ENCODE results near the gene DDX41. TPM values are rescaled to one million over a fixed set of nuclear protein-coding genes. Genes with fewer than 3 reads are reported as not detected.
A peak's percentile ranks its signal among the peaks of the same experiment; 100 is the strongest.

DDX41 gene
- total and polyA plus RNA-seq, 2 of the 13 experiments (the other 11 are each of a cell fraction or from before 2014, with no cell fraction given): 62.8 to 105 TPM

DNA sequence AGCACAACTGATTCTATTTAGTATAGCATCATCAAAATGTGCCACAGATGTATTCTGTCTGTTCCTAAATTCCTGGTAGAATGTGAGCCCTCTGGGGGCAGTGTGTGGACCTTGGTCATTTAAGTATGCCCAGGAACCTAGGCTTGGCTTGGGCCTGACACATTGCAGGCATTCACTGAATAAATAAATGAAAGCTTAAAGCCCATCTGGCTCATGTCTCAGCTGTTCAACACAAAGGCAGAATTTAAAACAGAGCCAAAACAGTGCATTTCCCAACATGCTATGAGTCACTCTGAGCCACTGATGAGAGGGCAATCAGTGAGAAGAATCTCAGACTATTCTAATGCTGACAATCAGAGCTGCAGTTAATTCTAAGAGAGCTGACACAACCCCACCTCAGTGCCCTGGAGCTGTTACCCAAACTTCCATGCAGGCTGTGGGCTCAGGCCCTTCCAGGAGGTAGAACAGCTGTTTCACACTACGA is 29.5 kb upstream of the DDX41 start (continued):
- TF ChIP-seq, protein P1, sequence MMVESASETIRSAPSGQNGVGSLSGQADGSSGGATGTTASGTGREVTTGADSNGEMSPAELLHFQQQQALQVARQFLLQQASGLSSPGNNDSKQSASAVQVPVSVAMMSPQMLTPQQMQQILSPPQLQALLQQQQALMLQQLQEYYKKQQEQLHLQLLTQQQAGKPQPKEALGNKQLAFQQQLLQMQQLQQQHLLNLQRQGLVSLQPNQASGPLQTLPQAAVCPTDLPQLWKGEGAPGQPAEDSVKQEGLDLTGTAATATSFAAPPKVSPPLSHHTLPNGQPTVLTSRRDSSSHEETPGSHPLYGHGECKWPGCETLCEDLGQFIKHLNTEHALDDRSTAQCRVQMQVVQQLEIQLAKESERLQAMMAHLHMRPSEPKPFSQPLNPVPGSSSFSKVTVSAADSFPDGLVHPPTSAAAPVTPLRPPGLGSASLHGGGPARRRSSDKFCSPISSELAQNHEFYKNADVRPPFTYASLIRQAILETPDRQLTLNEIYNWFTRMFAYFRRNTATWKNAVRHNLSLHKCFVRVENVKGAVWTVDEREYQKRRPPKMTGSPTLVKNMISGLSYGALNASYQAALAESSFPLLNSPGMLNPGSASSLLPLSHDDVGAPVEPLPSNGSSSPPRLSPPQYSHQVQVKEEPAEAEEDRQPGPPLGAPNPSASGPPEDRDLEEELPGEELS (CRISPR knock-in tag; IDR thresholded peaks at IDR 0.05): 0 out of 2 replicates have a peak, but pooled peaks have one; percentile 27
- TF ChIP-seq RARA (CRISPR knock-in tag; IDR thresholded peaks at IDR 0.05) (0 out of 2 replicates have a peak, but pooled peaks have one; percentile 43), GFI1 (CRISPR knock-in tag; IDR thresholded peaks at IDR 0.05; ENCODE audit: borderline replicate concordance) (peak; percentile 63), ZKSCAN8 (CRISPR knock-in tag; IDR thresholded peaks at IDR 0.05; ENCODE audit: borderline replicate concordance) (peak; percentile 59; the same call in 1 of the 2 replicates), ZNF296 (CRISPR knock-in tag; conservative IDR thresholded peaks at IDR 0.05) (no peak), SOX6 (IDR thresholded peaks at IDR 0.05) (no peak), SOX6 (CRISPR knock-in tag; IDR thresholded peaks at IDR 0.05) (peak; percentile 87), ZBTB14 (CRISPR knock-in tag; IDR thresholded peaks at IDR 0.05) (no peak), ATF4 (CRISPR knock-in tag; IDR thresholded peaks at IDR 0.05) (0 out of 4 replicates have a peak, but pooled peaks of 1 of the 2 experiments have one; percentile 27), DPF2 (CRISPR knock-in tag; IDR thresholded peaks at IDR 0.05; ENCODE audit: borderline replicate concordance, low read depth) (peak; percentile 71), TEAD2 (CRISPR knock-in tag; IDR thresholded peaks at IDR 0.05) (no peak), THYN1 (CRISPR knock-in tag; IDR thresholded peaks at IDR 0.05; ENCODE audit: borderline replicate concordance, low read depth) (no peak), RBM22 (optimal IDR thresholded peaks at IDR 0.05; ENCODE audit: low read length) (peak; percentile 22), ZMYM2 (CRISPR knock-in tag; IDR thresholded peaks at IDR 0.05) (peak; percentile 51; the same call in 1 of the 2 replicates), FOSL2 (CRISPR knock-in tag; IDR thresholded peaks at IDR 0.05) (peak; percentile 98), ZNF484 (CRISPR knock-in tag; IDR thresholded peaks at IDR 0.05; ENCODE audit: borderline replicate concordance, low read depth) (no peak), PHF21A (CRISPR knock-in tag; IDR thresholded peaks at IDR 0.05) (peak; percentile 87), ZNF3 (CRISPR knock-in tag; IDR thresholded peaks at IDR 0.05) (0 out of 2 replicates have a peak, but pooled peaks have one; percentile 24), NFIC (IDR thresholded peaks at IDR 0.05; ENCODE audit: low read length) (peak; percentile 32; the same call in 1 of the 2 replicates)
- TF ChIP-seq, protein P2, sequence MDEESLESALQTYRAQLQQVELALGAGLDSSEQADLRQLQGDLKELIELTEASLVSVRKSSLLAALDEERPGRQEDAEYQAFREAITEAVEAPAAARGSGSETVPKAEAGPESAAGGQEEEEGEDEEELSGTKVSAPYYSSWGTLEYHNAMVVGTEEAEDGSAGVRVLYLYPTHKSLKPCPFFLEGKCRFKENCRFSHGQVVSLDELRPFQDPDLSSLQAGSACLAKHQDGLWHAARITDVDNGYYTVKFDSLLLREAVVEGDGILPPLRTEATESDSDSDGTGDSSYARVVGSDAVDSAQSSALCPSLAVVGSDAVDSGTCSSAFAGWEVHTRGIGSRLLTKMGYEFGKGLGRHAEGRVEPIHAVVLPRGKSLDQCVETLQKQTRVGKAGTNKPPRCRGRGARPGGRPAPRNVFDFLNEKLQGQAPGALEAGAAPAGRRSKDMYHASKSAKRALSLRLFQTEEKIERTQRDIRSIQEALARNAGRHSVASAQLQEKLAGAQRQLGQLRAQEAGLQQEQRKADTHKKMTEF (CRISPR knock-in tag; IDR thresholded peaks at IDR 0.05): peak; percentile 54
- TF ChIP-seq, protein P3, sequence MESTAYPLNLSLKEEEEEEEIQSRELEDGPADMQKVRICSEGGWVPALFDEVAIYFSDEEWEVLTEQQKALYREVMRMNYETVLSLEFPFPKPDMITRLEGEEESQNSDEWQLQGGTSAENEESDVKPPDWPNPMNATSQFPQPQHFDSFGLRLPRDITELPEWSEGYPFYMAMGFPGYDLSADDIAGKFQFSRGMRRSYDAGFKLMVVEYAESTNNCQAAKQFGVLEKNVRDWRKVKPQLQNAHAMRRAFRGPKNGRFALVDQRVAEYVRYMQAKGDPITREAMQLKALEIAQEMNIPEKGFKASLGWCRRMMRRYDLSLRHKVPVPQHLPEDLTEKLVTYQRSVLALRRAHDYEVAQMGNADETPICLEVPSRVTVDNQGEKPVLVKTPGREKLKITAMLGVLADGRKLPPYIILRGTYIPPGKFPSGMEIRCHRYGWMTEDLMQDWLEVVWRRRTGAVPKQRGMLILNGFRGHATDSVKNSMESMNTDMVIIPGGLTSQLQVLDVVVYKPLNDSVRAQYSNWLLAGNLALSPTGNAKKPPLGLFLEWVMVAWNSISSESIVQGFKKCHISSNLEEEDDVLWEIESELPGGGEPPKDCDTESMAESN (CRISPR knock-in tag; conservative IDR thresholded peaks at IDR 0.05): peak; percentile 95

Data from HepG2 (cell line).